ENCODE results near the gene CDH16.

CDH16 gene

DNA sequence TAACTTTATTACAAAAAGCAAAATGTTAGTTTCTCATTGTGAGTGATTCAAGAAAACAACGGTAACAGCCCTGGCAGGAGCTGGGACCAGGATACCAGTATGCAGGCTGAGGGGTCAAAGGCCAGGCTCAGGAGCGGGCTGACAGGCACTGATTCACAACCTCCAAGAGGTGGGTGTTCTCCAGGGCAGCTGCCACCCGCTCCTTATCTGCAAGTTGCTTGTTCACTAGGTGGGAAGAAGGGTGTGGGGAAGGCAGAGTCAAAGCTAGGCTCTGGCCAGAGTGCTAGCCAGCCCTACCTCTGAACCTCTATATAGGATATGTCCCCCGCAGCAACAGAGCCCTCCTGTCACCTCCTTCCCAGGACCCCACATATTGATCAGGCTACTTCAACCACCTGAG is 13.4 kb upstream of the CDH16 start:
- TF ChIP-seq, protein P1, sequence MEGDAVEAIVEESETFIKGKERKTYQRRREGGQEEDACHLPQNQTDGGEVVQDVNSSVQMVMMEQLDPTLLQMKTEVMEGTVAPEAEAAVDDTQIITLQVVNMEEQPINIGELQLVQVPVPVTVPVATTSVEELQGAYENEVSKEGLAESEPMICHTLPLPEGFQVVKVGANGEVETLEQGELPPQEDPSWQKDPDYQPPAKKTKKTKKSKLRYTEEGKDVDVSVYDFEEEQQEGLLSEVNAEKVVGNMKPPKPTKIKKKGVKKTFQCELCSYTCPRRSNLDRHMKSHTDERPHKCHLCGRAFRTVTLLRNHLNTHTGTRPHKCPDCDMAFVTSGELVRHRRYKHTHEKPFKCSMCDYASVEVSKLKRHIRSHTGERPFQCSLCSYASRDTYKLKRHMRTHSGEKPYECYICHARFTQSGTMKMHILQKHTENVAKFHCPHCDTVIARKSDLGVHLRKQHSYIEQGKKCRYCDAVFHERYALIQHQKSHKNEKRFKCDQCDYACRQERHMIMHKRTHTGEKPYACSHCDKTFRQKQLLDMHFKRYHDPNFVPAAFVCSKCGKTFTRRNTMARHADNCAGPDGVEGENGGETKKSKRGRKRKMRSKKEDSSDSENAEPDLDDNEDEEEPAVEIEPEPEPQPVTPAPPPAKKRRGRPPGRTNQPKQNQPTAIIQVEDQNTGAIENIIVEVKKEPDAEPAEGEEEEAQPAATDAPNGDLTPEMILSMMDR (conservative IDR thresholded peaks at IDR 0.05; ENCODE audit: low read length), result no peak
- DNase-seq (ENCODE audit: low read depth), result no peak
- H3K4me3 ChIP-seq (ENCODE audit: low read length), result no peak overlapping the region

DNA sequence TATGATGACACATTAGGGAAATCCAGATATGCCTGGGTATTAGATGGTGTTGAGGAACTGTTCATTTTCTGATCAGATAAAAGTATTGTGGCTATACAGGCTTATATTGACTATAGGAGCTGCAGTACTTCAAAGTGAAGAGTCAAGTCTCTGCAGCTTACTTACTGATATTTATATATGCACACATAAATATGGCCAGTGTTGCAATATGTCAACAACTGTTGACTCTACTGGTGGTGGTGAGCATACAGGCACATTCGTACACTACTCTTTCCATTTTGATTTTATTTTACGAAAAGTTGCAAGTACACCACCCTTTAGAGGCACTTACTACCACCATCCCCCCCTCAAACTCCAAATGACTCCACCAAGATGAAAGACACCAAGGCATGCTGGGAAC is 13.0 kb upstream of the CDH16 start:
- no peak for DNase-seq (ENCODE audit: low read depth)
- no peak overlapping the region for H3K4me3 ChIP-seq (ENCODE audit: low read length)
- TF ChIP-seq, protein P1 (conservative IDR thresholded peaks at IDR 0.05; ENCODE audit: low read length), result no peak

DNA sequence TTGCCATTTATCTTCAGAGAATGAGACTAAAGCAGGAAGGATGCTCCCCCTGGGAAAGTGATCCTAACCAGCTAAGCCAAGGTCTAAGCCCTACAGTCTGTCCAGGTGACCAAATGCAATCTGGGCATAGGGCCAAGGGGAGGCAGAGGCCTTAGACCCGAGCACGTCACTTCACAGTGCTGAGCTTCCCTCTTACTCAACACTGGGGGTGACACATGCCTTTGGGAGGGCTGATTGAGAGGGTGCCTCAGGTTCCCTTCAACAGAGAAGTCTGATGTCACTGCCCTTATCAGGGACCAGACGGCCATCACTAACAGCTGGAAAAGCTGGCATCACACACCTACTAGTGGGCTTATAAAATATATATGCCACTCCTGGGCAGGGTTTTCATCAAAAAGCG is 11.5 kb upstream of the CDH16 start:
- TF ChIP-seq, protein P1 (conservative IDR thresholded peaks at IDR 0.05; ENCODE audit: low read length), result no peak
- DNase-seq (ENCODE audit: low read depth), result peak; percentile 29
- no peak overlapping the region for H3K4me3 ChIP-seq (ENCODE audit: low read length)

DNA sequence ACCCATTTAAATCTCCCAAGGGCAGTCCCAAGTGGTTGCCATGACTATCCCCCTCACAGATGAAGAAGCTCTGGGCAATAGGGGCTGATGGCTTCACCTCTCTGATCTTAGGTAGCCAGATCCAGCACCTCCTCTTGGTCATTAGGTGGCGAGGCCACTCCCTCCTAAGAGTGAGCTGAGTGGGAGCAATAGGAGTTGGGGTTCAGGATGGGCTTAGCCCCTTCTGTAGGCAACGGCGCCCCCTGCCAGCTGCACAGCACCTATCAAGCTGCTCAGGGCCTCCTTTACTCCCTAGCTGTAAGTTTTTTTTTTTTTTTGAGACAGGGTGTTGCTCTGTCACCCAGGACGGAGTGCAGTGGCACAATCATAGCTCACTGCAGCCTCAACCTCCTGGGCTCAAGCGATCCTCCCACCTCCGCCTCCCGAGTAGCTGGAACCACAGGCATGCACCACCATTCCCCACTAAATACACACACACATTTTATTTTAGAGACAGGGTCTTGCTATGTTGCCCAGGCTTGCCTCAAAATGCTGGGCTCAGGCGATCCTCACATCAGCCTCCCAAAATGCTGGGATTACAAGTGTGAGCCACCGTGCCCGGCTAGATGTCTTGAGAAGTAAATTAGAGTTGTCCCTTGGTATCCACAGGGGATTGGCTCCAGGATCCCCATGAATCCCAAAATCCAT is 10.2 kb upstream of the CDH16 start:
- no peak overlapping the region for H3K4me3 ChIP-seq (ENCODE audit: low read length)
- DNase-seq (ENCODE audit: low read depth), result peak; percentile 29
- TF ChIP-seq, protein P1 (conservative IDR thresholded peaks at IDR 0.05; ENCODE audit: low read length), result peak; percentile 33

DNA sequence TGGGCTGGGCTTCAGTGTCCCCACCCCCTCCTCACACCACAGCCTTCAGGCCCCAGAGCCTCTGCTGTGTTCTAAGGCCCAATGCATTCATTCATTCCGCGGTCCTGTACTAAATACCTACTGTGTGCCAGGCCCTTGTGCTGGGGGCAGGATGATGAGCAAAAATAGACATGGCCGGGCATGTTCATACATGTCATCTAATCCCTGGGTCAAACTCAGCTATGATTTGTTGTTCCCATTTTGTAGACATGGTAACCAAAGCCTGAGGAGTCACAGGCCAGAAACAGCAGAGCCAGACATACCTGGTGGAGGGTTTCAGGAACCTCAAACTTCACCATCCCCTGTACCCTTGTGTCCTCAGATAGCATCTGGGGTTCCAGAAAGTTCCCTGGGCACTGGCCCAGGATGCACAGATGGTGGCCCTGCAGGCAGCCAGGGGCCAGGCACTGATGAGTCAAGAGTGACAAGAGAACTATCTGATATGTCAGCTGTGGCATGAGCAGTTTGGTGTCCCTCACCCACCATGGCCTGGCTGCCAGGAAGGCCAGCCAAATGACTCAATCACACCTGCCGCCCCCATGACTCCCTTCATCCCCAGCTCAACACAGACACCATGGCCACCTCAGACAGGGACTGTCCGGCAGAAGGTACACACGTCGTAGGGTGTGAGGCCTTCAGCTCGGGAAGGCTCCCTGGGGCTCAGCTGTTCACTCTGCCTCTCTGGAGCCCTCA is 9.4 kb upstream of the CDH16 start:
- no peak overlapping the region for H3K4me3 ChIP-seq (ENCODE audit: low read length)
- DNase-seq (ENCODE audit: low read depth), result peak; percentile 41

DNA sequence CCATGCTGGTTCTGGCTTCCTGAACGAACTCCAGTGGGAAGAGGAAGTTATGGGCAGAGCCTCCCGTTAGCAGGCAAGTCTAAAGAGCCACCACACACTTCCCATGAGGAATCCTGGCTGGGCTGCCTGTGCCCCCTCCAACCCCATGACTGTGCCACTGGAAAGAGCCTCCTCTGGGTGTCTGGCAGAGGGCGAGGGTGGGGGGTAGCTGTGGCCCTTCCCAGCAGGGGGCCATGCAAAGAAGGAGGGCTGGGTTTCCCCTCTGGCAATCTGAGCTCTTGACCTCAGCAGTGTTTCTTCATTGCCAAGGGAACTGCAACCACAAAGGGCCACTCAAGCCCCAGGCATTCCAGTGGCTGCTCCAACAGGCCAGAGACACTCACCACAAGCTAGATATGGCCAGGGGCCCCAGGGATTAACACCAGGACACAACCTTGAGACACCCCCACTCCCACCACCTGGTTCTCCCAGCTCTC is 8.3 kb upstream of the CDH16 start:
- peak; percentile 94 for DNase-seq (ENCODE audit: low read depth)
- TF ChIP-seq, protein P1 (conservative IDR thresholded peaks at IDR 0.05; ENCODE audit: low read length), result 0 out of 2 replicates have a peak, but pooled peaks have one; percentile 10
- H3K4me3 ChIP-seq (ENCODE audit: low read length), result no peak overlapping the region

More for the DNA sequence above, 9.4 kb upstream of the CDH16 start:
- TF ChIP-seq, protein P1 (conservative IDR thresholded peaks at IDR 0.05; ENCODE audit: low read length), result no peak

Data from AG10803 (cell line).